Parathyroid adenoma (tissue), 2 donors: Measurements from ENCODE around the gene ARL1.
"Not testable (repeated sequence)": the region's sequence is repeated elsewhere in the genome, so short reads cannot be mapped to it uniquely, and the experiment has no call there.

Source experiments
- H2AFZ ChIP-seq: fragments of 300-600 bp; sonication (generic); one replicate; pipeline ENCODE4 v1.7.0; 2017; ENCODE audit warnings: antibody characterized with exemption, mild to moderate bottlenecking
- H3K27ac ChIP-seq: fragments of 300-600 bp; sonication (generic); one replicate; pipeline ENCODE4 v1.7.0; 2017
- H3K27me3 ChIP-seq: fragments of 300-600 bp; sonication (generic); one replicate; pipeline ENCODE4 v1.7.0; 2017; ENCODE audit warnings: low read length; ENCODE audit not compliant: control insufficient read depth, insufficient read depth
- H3K36me3 ChIP-seq: fragments of 300-600 bp; sonication (generic); one replicate; pipeline ENCODE4 v1.7.0; 2017; ENCODE audit warnings: low read length; ENCODE audit not compliant: control insufficient read depth, insufficient read depth
- H3K4me1 ChIP-seq: fragments of 300-600 bp; sonication (generic); one replicate; pipeline ENCODE4 v1.7.0; 2017; ENCODE audit warnings: control low read depth
- H3K4me2 ChIP-seq: fragments of 300-600 bp; sonication (generic); one replicate; pipeline ENCODE4 v1.7.0; 2017; ENCODE audit warnings: low read length
- H3K4me3 ChIP-seq: fragments of 300-600 bp; sonication (generic); one replicate; pipeline ENCODE4 v1.7.0; 2017; ENCODE audit warnings: low read depth, low read length
- H3K79me2 ChIP-seq: fragments of 300-600 bp; sonication (generic); one replicate; pipeline ENCODE4 v1.7.0; 2017; ENCODE audit warnings: control low read depth
- H3K9ac ChIP-seq: fragments of 300-600 bp; sonication (generic); one replicate; pipeline ENCODE4 v1.7.0; 2017; ENCODE audit warnings: mild to moderate bottlenecking
- H3K9me3 ChIP-seq: fragments of 300-600 bp; sonication (generic); one replicate; pipeline ENCODE4 v1.7.0; 2017; ENCODE audit warnings: low read length; ENCODE audit not compliant: control insufficient read depth
- CTCF ChIP-seq: fragments of 300-600 bp; sonication (generic); IDR thresholded peaks from one replicate; pipeline ENCODE4 v1.7.0; 2017; ENCODE audit warnings: antibody characterized with exemption, mild to moderate bottlenecking
- donor health status: primary hyperparathyroidism.

Gene ARL1

GRCh38 chr12:101436136-101436535 lies 28.6 kb upstream of the ARL1 start:
- no peaks in the 10 kb centered on the region for H3K4me1 ChIP-seq
- no peaks in the 10 kb centered on the region for H3K9me3 ChIP-seq
- no peak overlapping the region for H2AFZ ChIP-seq
- H3K9ac ChIP-seq, result no peak overlapping the region
- H3K79me2 ChIP-seq, result no peaks in the 10 kb centered on the region
- H3K4me2 ChIP-seq, result no peak overlapping the region
- no peak overlapping the region for H3K4me3 ChIP-seq
- no peak for TF ChIP-seq CTCF
- no peak overlapping the region for H3K27ac ChIP-seq
- H3K27me3 ChIP-seq, result no peaks in the 10 kb centered on the region
- no peaks in the 10 kb centered on the region for H3K36me3 ChIP-seq

- no peaks in the 10 kb centered on the region for H3K79me2 ChIP-seq
- no peaks in the 10 kb centered on the region for H3K27me3 ChIP-seq
- H3K9ac ChIP-seq, result no peak overlapping the region
- H3K4me3 ChIP-seq, result no peak overlapping the region
- no peaks in the 10 kb centered on the region for H3K36me3 ChIP-seq
- H3K4me1 ChIP-seq, result no peaks in the 10 kb centered on the region
- no peak overlapping the region for H2AFZ ChIP-seq
- no peaks in the 10 kb centered on the region for H3K9me3 ChIP-seq
- no peak for TF ChIP-seq CTCF
- H3K27ac ChIP-seq, result no peak overlapping the region
- no peak overlapping the region for H3K4me2 ChIP-seq
Measured at GRCh38 chr12:101430456-101430855, 22.9 kb upstream of the ARL1 start.

GRCh38 chr12:101424620-101425019 lies 17.0 kb upstream of the ARL1 start:
- Histone ChIP-seq H3K27me3 (no peaks in the 10 kb centered on the region), H2AFZ (no peak overlapping the region), H3K27ac (no peak overlapping the region), H3K9me3 (no peaks in the 10 kb centered on the region), H3K9ac (no peak overlapping the region), H3K36me3 (no peaks in the 10 kb centered on the region), H3K4me3 (no peak overlapping the region), H3K79me2 (no peaks in the 10 kb centered on the region), H3K4me2 (no peak overlapping the region), H3K4me1 (no peaks in the 10 kb centered on the region)
- TF ChIP-seq CTCF, result no peak

- not testable (repeated sequence) for H3K9me3 ChIP-seq, H3K27me3 ChIP-seq, H3K4me1 ChIP-seq, H3K79me2 ChIP-seq, H3K9ac ChIP-seq, H3K4me3 ChIP-seq, H3K4me2 ChIP-seq, H3K27ac ChIP-seq, H2AFZ ChIP-seq, H3K36me3 ChIP-seq
Measured at GRCh38 chr12:101422066-101422465, 14.5 kb upstream of the ARL1 start.

- H3K36me3 ChIP-seq, result no peaks in the 10 kb centered on the region
Measured at GRCh38 chr12:101415228-101415627, 7.7 kb upstream of the ARL1 start.

More at GRCh38 chr12:101415228-101415627, 7.7 kb upstream of the ARL1 start:
- Histone ChIP-seq H3K4me3 (no peak overlapping the region), H2AFZ (no peak overlapping the region), H3K9me3 (no peaks in the 10 kb centered on the region), H3K27me3 (no peaks in the 10 kb centered on the region), H3K27ac (no peak overlapping the region), H3K9ac (no peak overlapping the region), H3K4me1 (no peaks in the 10 kb centered on the region), H3K4me2 (no peak overlapping the region), H3K79me2 (no peaks in the 10 kb centered on the region)
- TF ChIP-seq CTCF, result no peak
